A549 treated with Hydrocortisone at 1 μM for 4 hours (cell line): ENCODE measurements around the gene B3GNT3. TPM values are rescaled to one million over a fixed set of nuclear protein-coding genes. Genes with fewer than 3 reads are reported as not detected.

Source experiments
- total RNA-seq: library from RNA; stranded (reverse); fragments of 200-300 nt; extraction: Qiagen RNA extraction; gene quantifications from 5 replicates; pipeline ENCODE4 v1.2.3, GENCODE V29; 2022

The B3GNT3 gene
- 4.1 to 4.8 TPM (median 4.5 TPM) in 5 replicates for total RNA-seq

GRCh38 chr19:17794731-17795494 is at the start of gene B3GNT3:
B3GNT3 (plus strand) TSS chr19:17795138; CDS start chr19:17807808, 12,670 bp downstream.

GRCh38 chr19:17751103-17751911 is 43.6 kb upstream of the B3GNT3 start, which contains the start of gene FCHO1:
FCHO1 (plus strand) TSS chr19:17751477; CDS start chr19:17755165, 3,688 bp downstream.

GRCh38 chr19:17821190-17821589 is 26.3 kb downstream of the B3GNT3 start, which contains the start of gene INSL3:
INSL3 (minus strand) TSS chr19:17821519; CDS start chr19:17821506, 13 bp downstream.

GRCh38 chr19:17847538-17848366 is 52.8 kb downstream of the B3GNT3 start, which contains the start of gene JAK3:
JAK3 (minus strand) TSS chr19:17847982; CDS start chr19:17844417, 3,565 bp downstream.

GRCh38 chr19:17859533-17860330 is 64.8 kb downstream of the B3GNT3 start, which contains the start of gene RPL18A:
RPL18A (plus strand) TSS chr19:17859910; CDS start chr19:17859957, 47 bp downstream.

Other genes with a start within 250 kb of the B3GNT3 start
- 64.7 to 70.3 TPM (median 66.3 TPM) in 5 replicates for gene COLGALT1, start 239.5 kb upstream of the B3GNT3 start, total RNA-seq
- gene UNC13A, start 106.8 kb upstream of the B3GNT3 start, total RNA-seq, result 0.93 to 1.5 TPM (median 1.3 TPM) in 5 replicates
- gene MAP1S, start 75.7 kb upstream of the B3GNT3 start, total RNA-seq, result 28.1 to 34.9 TPM (median 30.3 TPM) in 5 replicates
- gene FCHO1, start 43.7 kb upstream of the B3GNT3 start, total RNA-seq, result 15.5 to 20.7 TPM (median 17.9 TPM) in 5 replicates
- gene INSL3, start 26.4 kb downstream of the B3GNT3 start, total RNA-seq, result 0.40 to 0.77 TPM (median 0.48 TPM) in 5 replicates
- 0.14 to 0.25 TPM (median 0.23 TPM) in 5 replicates for gene JAK3, start 52.8 kb downstream of the B3GNT3 start, total RNA-seq
- gene RPL18A, start 64.8 kb downstream of the B3GNT3 start, total RNA-seq, result 1,772 to 2,370 TPM (median 2,236 TPM) in 5 replicates
- 0.22 to 0.36 TPM (median 0.25 TPM) in 5 replicates for gene SLC5A5, start 76.8 kb downstream of the B3GNT3 start, total RNA-seq
- 92.9 to 119 TPM (median 107 TPM) in 5 replicates for gene CCDC124, start 137.9 kb downstream of the B3GNT3 start, total RNA-seq
- gene KCNN1, start 172.0 kb downstream of the B3GNT3 start, total RNA-seq, result 0.41 to 1.2 TPM (median 0.66 TPM) in 5 replicates
- gene ARRDC2, start 213.0 kb downstream of the B3GNT3 start, total RNA-seq, result 46.8 to 55.2 TPM (median 53.1 TPM) in 5 replicates